Endometrial microvascular endothelial cells (primary cell): ENCODE results near the gene RARS1. TPM values are rescaled to one million over a fixed set of nuclear protein-coding genes. Genes with fewer than 3 reads are reported as not detected.
"Not testable (repeated sequence)": the region's sequence is repeated elsewhere in the genome, so short reads cannot be mapped to it uniquely, and the experiment has no call there.

Experiments
- in situ Hi-C: cut with HindIII; loops from 2 replicates; pipeline ENCODE4 v1.10.0; 2017; ENCODE audit warnings: low sequenced_read_pairs, low pct_unique_long_range_greater_than_20kb; ENCODE audit errors: inconsistent ontology term
- total RNA-seq: library from RNA; depleted of rRNA; stranded (reverse); fragments of >200 nt; gene quantifications from one replicate; pipeline ENCODE4 v1.2.3, GENCODE V29; 2015; ENCODE audit errors: inconsistent ontology term

The RARS1 gene
- total RNA-seq, 1 donor from 2014 or later, result 152 TPM

DNA sequence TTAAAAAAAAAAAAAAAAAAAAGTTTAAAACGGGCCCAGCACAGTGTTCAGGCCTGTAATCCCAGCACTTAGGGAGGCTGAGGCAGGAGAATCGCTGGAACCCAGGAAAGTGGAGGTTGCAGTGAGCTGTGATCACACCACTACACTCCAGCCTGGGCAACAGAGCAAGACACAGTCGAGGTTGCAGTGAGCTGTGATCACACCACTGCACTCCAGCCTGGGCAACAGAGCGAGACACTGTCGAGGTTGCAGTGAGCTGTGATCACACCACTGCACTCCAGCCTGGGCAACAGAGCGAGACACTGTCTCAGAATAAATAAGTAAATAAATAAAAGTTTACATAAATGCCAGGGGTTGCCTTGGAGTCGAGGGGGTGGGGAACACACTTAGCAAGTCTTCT lies 48.1 kb downstream of the RARS1 start:
- in situ Hi-C loops, result not testable (repeated sequence)

DNA sequence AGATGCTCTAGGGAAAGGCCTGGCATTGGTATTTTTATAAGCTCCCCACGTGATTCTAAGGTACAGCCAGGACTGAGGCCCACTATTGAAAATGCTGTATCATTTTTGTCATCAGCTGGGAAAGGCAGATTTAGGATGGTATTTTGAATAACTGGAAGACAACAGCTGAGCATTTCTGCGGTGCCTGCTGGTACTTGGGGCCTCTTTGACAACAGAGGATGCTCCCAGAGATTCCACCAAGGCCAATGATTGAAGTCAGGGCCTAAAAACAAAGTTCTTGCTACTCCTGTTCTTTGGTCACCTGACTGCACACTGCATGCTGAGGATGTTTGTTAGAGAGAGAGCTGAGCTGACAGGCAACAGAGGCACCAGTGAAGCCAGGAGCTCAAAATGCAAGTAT lies 50.9 kb downstream of the RARS1 start:
- in situ Hi-C loops, result no loop called here

DNA sequence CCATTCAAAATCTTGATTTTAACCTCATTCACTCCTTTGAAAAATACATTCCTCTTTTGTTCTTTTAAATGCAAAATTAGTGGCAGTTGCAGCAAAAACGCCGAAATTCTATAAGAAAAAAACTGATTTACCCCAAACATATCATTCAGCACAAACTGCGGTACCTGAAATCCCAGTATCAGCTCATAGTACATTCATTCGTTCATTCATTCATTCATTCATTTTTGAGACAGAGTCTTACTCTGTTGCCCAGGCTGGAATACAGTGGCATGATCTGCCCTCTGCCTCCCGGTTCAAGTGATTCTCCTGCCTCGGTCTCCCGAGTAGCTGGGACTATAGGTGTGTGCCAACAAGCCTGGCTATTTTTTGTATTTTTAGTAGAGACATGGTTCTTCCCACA lies 63.3 kb downstream of the RARS1 start:
- in situ Hi-C loops, result no loop called here

DNA sequence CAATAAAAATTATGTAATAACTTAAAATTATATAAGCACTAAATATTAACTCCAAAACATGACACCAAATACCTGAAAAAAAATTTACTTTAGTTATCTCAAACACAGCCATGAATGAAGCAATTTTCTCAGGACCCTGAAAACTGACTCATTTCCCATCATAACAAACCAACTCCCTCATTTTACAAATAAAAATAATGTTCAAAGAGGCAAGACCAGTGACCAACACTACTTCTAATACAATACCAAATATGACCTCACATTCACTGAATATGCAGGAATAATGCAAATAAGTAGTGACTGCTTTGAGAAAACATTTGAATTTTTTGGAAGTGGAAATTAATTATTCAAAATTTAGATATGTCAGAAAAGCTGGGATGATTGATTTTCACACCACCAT lies 64.4 kb downstream of the RARS1 start:
- in situ Hi-C loops, result no loop called here

DNA sequence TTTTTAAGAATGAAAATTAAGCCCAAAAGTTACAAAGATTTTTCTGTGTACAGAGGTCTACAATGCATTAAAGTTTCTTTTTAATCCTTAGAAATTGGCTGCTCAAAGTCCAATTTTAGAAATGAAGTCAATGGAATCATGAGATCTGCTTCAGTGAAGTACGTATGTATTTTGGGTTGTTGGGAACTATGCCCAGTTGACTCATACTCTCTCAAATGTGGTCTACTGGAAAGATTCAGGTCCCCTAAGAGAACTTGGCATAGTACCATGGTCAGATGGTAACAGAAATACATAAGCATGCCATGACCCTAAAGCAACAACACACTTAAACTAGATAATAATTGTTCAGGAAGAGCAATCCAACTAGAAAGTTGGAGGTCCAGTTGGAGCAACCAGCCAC lies 65.9 kb downstream of the RARS1 start:
- in situ Hi-C loops, result no loop called here

DNA sequence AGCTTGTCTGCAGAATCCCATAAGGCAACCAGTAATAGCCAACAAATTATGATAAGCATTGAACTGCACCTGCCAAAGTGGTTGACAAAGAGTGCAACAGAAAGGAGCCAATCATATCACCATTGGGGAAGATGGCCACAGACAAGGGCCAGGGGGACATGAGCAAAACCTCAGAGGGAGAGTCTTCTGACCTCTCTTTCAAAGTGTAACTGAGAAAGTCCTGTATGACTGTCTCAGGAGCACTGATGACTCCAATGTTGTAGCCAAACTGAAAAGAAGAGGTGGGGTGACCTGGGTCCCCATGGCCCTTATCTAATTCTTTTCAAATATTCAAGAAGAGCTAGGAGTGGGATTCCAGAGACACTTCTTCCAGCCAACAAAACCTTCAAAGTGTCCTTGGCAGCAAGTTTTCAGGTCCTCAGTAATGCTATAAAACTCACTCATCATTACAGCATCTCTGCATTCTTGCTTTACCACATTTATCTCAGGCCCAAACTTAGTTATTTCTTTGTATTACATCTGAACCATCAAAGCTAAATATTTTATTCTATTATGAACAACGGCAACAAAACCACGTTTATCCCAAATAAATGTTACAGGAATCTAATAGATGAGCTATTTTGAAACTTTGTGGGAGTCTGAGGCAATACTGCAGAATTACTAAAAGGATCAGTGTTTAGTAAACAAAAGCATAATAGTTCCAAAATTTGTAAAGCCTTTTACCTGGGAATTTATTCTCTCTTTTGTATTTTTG lies 67.3 kb downstream of the RARS1 start:
- in situ Hi-C loops, result no loop called here

DNA sequence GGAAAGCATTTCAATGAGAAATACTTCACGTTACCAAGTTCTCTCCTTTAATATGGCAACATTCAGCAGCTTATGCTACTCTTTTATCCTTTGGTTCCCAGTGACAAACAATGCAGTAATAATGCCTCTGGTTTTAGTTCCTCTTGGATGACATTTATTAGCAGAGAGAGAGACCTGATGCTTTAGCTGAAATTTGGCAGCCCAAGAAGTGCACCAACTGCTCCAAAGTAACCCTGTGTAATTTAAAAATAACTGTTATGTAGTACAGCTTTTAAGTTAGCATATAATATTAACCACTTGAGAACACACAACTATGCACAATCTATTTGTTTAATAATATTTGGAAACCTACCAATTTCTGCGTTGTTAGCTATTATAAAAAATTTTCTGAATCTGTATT lies 71.1 kb downstream of the RARS1 start:
- in situ Hi-C loops, result no loop called here

DNA sequence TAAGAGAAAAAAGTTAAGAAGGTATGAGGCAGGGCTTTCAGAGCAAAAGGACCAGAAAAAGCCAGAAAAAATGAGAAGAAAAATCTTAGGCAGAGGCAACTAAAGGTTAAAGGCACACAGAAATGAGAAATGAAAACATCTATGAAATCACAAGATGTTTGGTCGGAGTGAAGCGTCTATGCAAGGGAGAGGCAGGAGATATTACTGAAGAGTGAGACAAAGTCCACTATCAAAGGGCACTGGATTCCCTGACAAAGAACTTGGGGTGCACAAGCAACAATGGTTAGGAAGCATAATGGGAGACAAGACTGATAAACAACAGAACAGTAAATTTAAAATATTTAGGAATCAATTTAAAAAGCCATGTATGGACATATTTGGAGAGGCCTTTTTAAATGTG lies 76.0 kb downstream of the RARS1 start:
- in situ Hi-C loops, result no loop called here

DNA sequence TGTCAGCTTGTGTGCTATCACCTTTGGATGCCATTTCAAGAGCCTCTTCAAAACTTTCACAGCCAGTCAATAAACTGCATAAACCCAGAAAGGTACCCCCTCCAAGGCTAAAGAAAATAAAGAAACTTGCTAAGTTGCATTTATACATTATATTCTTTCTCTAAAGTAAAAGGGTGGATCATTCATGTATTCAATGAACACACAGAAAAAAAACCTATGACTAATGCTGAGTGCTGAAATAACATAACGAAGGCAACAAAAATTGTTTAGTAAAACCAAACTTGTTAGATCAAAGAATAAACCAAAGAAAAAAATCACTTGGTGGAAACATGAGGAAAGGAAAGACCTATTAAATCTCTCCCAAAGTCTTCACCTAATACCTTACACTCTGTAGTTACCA lies 77.7 kb downstream of the RARS1 start:
- in situ Hi-C loops, result no loop called here

DNA sequence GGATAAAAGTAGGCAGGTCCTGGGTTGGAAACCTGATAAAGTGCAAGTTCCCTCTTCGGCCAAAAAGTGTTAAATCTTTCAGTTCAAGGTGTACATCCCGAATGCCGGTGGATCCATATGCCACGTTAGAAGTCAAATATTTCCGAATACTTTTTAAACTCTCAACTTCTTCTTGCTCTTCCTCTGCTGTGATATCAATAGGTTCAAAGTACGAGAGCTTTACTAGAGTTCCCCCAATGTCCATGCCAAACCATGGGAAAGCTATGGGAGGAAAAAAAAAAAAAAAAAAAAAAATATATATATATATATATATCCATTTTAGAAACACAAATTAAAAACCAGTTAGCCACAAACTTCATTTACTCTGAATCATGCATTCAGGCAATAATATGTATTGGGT lies 82.5 kb downstream of the RARS1 start:
- in situ Hi-C loops, result no loop called here

Other genes with a start within 250 kb of the RARS1 start
- gene WWC1, start 194.8 kb upstream of the RARS1 start, total RNA-seq, result not detected
- not detected for gene FBLL1, start 42.8 kb downstream of the RARS1 start, total RNA-seq
- 23.6 TPM for gene PANK3, start 92.9 kb downstream of the RARS1 start, total RNA-seq